ENCODE results near the gene FADS3. TPM values are rescaled to one million over a fixed set of nuclear protein-coding genes. Genes with fewer than 3 reads are reported as not detected.
"Not testable (repeated sequence)": the region's sequence is repeated elsewhere in the genome, so short reads cannot be mapped to it uniquely, and the experiment has no call there.

The FADS3 gene
- polyA plus RNA-seq, 4 donors, result 5.3 to 17.9 (median 6.0) TPM

DNA sequence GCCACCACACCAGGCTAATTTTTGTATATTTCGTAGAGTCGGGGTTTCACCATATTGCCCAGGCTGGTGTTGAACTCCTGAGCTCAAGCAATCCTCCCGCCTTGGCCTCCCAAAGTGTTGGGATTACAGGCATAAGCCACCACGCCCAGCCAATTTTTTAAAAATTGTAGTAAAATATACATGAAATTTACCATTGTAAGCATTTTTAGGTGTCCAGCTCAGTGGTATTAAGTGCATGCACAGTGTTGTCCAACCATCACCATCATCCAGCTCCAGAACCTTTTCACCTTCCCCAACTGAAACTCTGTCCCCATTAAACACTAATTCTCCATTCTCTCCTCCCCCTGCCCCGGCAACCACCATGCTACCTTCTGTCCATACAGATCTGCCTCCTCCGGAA, 8.5 kb downstream of the FADS3 start:
- DNase-seq (no peak), FAIRE-seq (no peak)
- Histone ChIP-seq H3K4me3 (ENCODE audit: low read depth in 1 of 3, low read length in 3 of 3) (no peak overlapping the region), H3K36me3 (ENCODE audit: control insufficient read depth in 3 of 3, insufficient read depth in 2 of 3, low read depth in 1 of 3, low read length in 3 of 3) (peaks cover 0 to 4% (median 0%) of the 10 kb centered on the region in 3 donors), H3K4me1 (ENCODE audit: control insufficient read depth in 3 of 3, insufficient read depth in 2 of 3, low read depth in 1 of 3, low read length in 2 of 3) (no peaks in the 10 kb centered on the region), H3K9me3 (ENCODE audit: control insufficient read depth in 2 of 2, insufficient read depth in 1 of 2, low read depth in 1 of 2, low read length in 1 of 2) (peaks cover 0 to 7% of the 10 kb centered on the region in 2 donors), H3K27ac (ENCODE audit: low read depth in 1 of 3, low read length in 2 of 3) (no peak overlapping the region), H3K27me3 (ENCODE audit: control insufficient read depth in 3 of 3, insufficient read depth in 3 of 3, low read length in 3 of 3) (no peaks in the 10 kb centered on the region)
- 77 to 94% (median 82%) methylated on average over 6 of the region's 6 CpGs for WGBS, 3 donors

DNA sequence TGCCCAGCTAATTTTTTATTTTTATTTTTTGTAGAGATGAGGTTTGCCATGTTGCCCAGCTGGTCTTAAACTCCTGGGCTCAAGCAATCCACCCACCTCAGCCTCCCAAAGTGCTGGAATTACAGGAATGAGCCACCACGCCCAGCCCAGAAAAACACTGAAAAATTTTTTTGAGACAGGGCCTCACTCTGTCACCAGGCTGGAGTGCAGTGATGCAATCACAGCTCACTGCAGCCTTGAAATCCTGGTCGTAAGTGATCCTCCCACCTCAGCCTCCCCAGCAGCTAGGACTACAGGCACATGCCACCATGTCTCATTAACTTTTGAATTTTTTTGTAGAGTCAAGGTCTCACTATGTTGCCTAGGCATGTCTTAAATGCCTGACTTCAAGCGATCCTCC, 9.1 kb downstream of the FADS3 start:
- H3K27ac ChIP-seq (ENCODE audit: low read depth in 1 of 3, low read length in 2 of 3); H3K4me3 ChIP-seq (ENCODE audit: low read depth in 1 of 3, low read length in 3 of 3); DNase-seq; H3K4me1 ChIP-seq (ENCODE audit: control insufficient read depth in 3 of 3, insufficient read depth in 2 of 3, low read depth in 1 of 3, low read length in 2 of 3); H3K27me3 ChIP-seq (ENCODE audit: control insufficient read depth in 3 of 3, insufficient read depth in 3 of 3, low read length in 3 of 3); FAIRE-seq; H3K9me3 ChIP-seq (ENCODE audit: control insufficient read depth in 2 of 2, insufficient read depth in 1 of 2, low read depth in 1 of 2, low read length in 1 of 2); H3K36me3 ChIP-seq (ENCODE audit: control insufficient read depth in 3 of 3, insufficient read depth in 2 of 3, low read depth in 1 of 3, low read length in 3 of 3): not testable (repeated sequence)
- 89 to 95% (median 93%) methylated on average over 3 of the region's 3 CpGs for WGBS, 3 donors

DNA sequence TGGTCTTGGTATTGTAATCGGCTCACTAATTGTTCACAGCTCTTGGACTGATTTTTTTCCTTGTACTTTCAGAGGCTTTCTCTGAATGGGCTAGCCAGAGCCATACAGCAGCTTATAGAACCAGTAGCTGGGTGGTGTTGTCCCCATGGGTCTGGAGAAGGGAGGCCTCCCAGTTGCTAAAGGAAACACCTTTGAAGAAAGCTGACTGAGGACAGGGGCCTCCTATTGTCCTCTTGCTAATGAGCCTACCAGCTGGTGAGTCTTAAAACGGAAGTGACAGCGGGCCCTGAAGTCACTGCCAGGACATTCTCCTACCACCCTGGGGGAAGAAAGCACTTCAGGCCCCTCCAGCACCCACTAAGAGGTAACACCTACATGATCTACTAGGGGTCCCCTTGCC, 9.9 kb downstream of the FADS3 start:
- no peak overlapping the region for H3K27ac ChIP-seq (ENCODE audit: low read depth in 1 of 3, low read length in 2 of 3)
- 70 to 80% (median 76%) methylated on average over 3 of the region's 3 CpGs for WGBS, 3 donors
- no peaks in the 10 kb centered on the region for H3K4me1 ChIP-seq (ENCODE audit: control insufficient read depth in 3 of 3, insufficient read depth in 2 of 3, low read depth in 1 of 3, low read length in 2 of 3)
- DNase-seq (no peak), FAIRE-seq (no peak)
- H3K36me3 ChIP-seq (ENCODE audit: control insufficient read depth in 3 of 3, insufficient read depth in 2 of 3, low read depth in 1 of 3, low read length in 3 of 3), result peaks cover 0 to 4% (median 0%) of the 10 kb centered on the region in 3 donors
- H3K27me3 ChIP-seq (ENCODE audit: control insufficient read depth in 3 of 3, insufficient read depth in 3 of 3, low read length in 3 of 3), result no peaks in the 10 kb centered on the region
- H3K9me3 ChIP-seq (ENCODE audit: control insufficient read depth in 2 of 2, insufficient read depth in 1 of 2, low read depth in 1 of 2, low read length in 1 of 2), result peaks cover 0 to 2% of the 10 kb centered on the region in 2 donors
- H3K4me3 ChIP-seq (ENCODE audit: low read depth in 1 of 3, low read length in 3 of 3), result no peak overlapping the region

GRCh38 chr11:61880454-61880853, 10.9 kb downstream of the FADS3 start:
- Histone ChIP-seq H3K4me1 (ENCODE audit: control insufficient read depth in 3 of 3, insufficient read depth in 2 of 3, low read depth in 1 of 3, low read length in 2 of 3) (no peaks in the 10 kb centered on the region), H3K27ac (ENCODE audit: low read depth in 1 of 3, low read length in 2 of 3) (no peak overlapping the region), H3K27me3 (ENCODE audit: control insufficient read depth in 3 of 3, insufficient read depth in 3 of 3, low read length in 3 of 3) (no peaks in the 10 kb centered on the region), H3K9me3 (ENCODE audit: control insufficient read depth in 2 of 2, insufficient read depth in 1 of 2, low read depth in 1 of 2, low read length in 1 of 2) (no peaks in the 10 kb centered on the region), H3K4me3 (ENCODE audit: low read depth in 1 of 3, low read length in 3 of 3) (no peak overlapping the region), H3K36me3 (ENCODE audit: control insufficient read depth in 3 of 3, insufficient read depth in 2 of 3, low read depth in 1 of 3, low read length in 3 of 3) (peaks cover 0 to 4% (median 1%) of the 10 kb centered on the region in 3 donors)
- DNase-seq (no peak), FAIRE-seq (no peak)
- WGBS, 3 donors, result 70 to 86% (median 82%) methylated on average over 6 of the region's 6 CpGs

DNA sequence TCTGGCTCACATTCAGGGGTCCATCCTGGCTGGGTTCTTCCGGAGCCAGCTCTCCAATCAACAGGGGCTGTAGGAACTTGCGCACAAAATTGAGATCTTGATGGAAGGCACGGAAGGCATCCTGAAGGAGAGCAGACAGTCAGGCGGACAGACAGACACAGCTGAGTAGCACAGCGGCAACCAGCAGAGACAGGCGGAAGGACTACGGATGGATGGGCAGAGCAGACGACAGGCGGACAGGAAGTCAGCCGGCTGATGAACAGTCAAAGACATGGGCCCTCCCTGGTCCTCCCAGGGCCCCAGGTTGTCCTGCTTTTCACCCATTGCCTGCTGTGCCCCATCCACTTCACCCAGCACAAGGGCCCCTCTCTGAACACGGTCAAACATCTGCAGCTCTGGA, 11.3 kb downstream of the FADS3 start:
- FAIRE-seq (no peak), DNase-seq (no peak)
- Histone ChIP-seq H3K36me3 (ENCODE audit: control insufficient read depth in 3 of 3, insufficient read depth in 2 of 3, low read depth in 1 of 3, low read length in 3 of 3) (peaks cover 0 to 4% (median 2%) of the 10 kb centered on the region in 3 donors), H3K4me1 (ENCODE audit: control insufficient read depth in 3 of 3, insufficient read depth in 2 of 3, low read depth in 1 of 3, low read length in 2 of 3) (no peaks in the 10 kb centered on the region), H3K27me3 (ENCODE audit: control insufficient read depth in 3 of 3, insufficient read depth in 3 of 3, low read length in 3 of 3) (no peaks in the 10 kb centered on the region), H3K4me3 (ENCODE audit: low read depth in 1 of 3, low read length in 3 of 3) (no peak overlapping the region), H3K9me3 (ENCODE audit: control insufficient read depth in 2 of 2, insufficient read depth in 1 of 2, low read depth in 1 of 2, low read length in 1 of 2) (no peaks in the 10 kb centered on the region), H3K27ac (ENCODE audit: low read depth in 1 of 3, low read length in 2 of 3) (no peak overlapping the region)
- WGBS, 3 donors, result 83 to 95% (median 84%) methylated on average over 10 to 11 of the region's 11 CpGs

DNA sequence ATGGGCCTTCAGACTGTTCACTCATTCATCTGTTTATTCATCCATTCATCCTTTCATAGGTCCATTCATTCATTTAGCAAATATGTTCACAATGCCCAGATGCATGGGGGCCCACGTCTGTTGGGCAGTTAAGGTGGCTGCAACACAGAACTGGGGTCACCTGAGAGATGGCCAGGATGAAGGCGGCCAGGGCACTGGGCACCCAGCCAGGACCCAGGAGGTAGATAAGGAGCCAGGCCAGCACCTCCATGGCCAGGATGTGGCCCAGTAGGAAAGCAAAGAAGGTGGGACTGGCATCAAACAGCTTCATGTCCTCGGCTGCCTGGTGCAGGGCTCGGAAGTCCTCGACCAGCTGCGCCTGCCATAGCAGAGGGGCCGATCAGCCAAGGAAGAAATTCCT, 12.2 kb downstream of the FADS3 start:
- Histone ChIP-seq H3K36me3 (ENCODE audit: control insufficient read depth in 3 of 3, insufficient read depth in 2 of 3, low read depth in 1 of 3, low read length in 3 of 3) (peaks cover 0 to 4% (median 2%) of the 10 kb centered on the region in 3 donors), H3K27me3 (ENCODE audit: control insufficient read depth in 3 of 3, insufficient read depth in 3 of 3, low read length in 3 of 3) (no peaks in the 10 kb centered on the region), H3K4me1 (ENCODE audit: control insufficient read depth in 3 of 3, insufficient read depth in 2 of 3, low read depth in 1 of 3, low read length in 2 of 3) (no peaks in the 10 kb centered on the region), H3K4me3 (ENCODE audit: low read depth in 1 of 3, low read length in 3 of 3) (no peak overlapping the region), H3K9me3 (ENCODE audit: control insufficient read depth in 2 of 2, insufficient read depth in 1 of 2, low read depth in 1 of 2, low read length in 1 of 2) (no peaks in the 10 kb centered on the region), H3K27ac (ENCODE audit: low read depth in 1 of 3, low read length in 2 of 3) (no peak overlapping the region)
- FAIRE-seq, result no peak
- DNase-seq, result no peak
- 86% methylated on average over 6 to 7 of the region's 7 CpGs for WGBS, 3 donors

GRCh38 chr11:61875698-61876097, 15.6 kb downstream of the FADS3 start:
- Histone ChIP-seq H3K4me3 (ENCODE audit: low read depth in 1 of 3, low read length in 3 of 3) (no peak overlapping the region), H3K4me1 (ENCODE audit: control insufficient read depth in 3 of 3, insufficient read depth in 2 of 3, low read depth in 1 of 3, low read length in 2 of 3) (peaks cover 0 to 8% (median 0%) of the 10 kb centered on the region in 3 donors), H3K27ac (ENCODE audit: low read depth in 1 of 3, low read length in 2 of 3) (no peak overlapping the region), H3K27me3 (ENCODE audit: control insufficient read depth in 3 of 3, insufficient read depth in 3 of 3, low read length in 3 of 3) (peaks cover 0 to 15% (median 0%) of the 10 kb centered on the region in 3 donors), H3K36me3 (ENCODE audit: control insufficient read depth in 3 of 3, insufficient read depth in 2 of 3, low read depth in 1 of 3, low read length in 3 of 3) (peaks cover 0 to 4% (median 2%) of the 10 kb centered on the region in 3 donors), H3K9me3 (ENCODE audit: control insufficient read depth in 2 of 2, insufficient read depth in 1 of 2, low read depth in 1 of 2, low read length in 1 of 2) (no peaks in the 10 kb centered on the region)
- DNase-seq (no peak), FAIRE-seq (no peak)
- 93 to 95% (median 95%) methylated on average over 13 to 14 of the region's 14 CpGs for WGBS, 3 donors

DNA sequence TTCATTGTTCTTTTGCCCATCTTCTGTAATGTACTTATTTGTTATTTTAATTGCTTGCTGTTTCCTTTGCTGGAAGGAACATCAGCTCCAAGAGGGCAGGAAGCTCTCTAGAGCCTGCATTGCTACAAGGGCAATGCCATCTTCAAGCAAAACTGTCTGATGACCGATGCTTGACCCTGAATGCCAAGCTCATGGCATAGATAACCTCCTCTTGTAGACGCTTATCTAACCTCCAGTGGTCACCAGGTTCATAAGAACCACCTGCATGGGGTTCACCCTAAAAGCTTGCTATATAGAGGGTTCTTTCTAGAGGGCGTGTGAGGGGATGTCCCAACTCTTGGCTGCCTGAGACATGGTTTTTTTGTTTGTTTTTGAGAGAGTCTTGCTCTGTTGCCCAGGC, 16.5 kb downstream of the FADS3 start:
- FAIRE-seq, result no peak

GRCh38 chr11:61874377-61874809, 17.0 kb downstream of the FADS3 start:
- H3K9me3 ChIP-seq (ENCODE audit: control insufficient read depth in 2 of 2, insufficient read depth in 1 of 2, low read depth in 1 of 2, low read length in 1 of 2), result no peaks in the 10 kb centered on the region
- H3K4me1 ChIP-seq (ENCODE audit: control insufficient read depth in 3 of 3, insufficient read depth in 2 of 3, low read depth in 1 of 3, low read length in 2 of 3), result peaks cover 0 to 17% (median 0%) of the 10 kb centered on the region in 3 donors
- DNase-seq (no peak), FAIRE-seq (no peak)
- H3K4me3 ChIP-seq (ENCODE audit: low read depth in 1 of 3, low read length in 3 of 3), result no peak overlapping the region
- no peak overlapping the region for H3K27ac ChIP-seq (ENCODE audit: low read depth in 1 of 3, low read length in 2 of 3)
- peaks cover 0 to 4% (median 2%) of the 10 kb centered on the region in 3 donors for H3K36me3 ChIP-seq (ENCODE audit: control insufficient read depth in 3 of 3, insufficient read depth in 2 of 3, low read depth in 1 of 3, low read length in 3 of 3)
- H3K27me3 ChIP-seq (ENCODE audit: control insufficient read depth in 3 of 3, insufficient read depth in 3 of 3, low read length in 3 of 3), result peaks cover 0 to 15% (median 0%) of the 10 kb centered on the region in 3 donors
- WGBS, 3 donors, result 60 to 67% (median 65%) methylated on average over 11 to 12 of the region's 12 CpGs

More for the DNA sequence above, 16.5 kb downstream of the FADS3 start:
- Histone ChIP-seq H3K27me3 (ENCODE audit: control insufficient read depth in 3 of 3, insufficient read depth in 3 of 3, low read length in 3 of 3) (peaks cover 0 to 15% (median 0%) of the 10 kb centered on the region in 3 donors), H3K4me3 (ENCODE audit: low read depth in 1 of 3, low read length in 3 of 3) (no peak overlapping the region), H3K36me3 (ENCODE audit: control insufficient read depth in 3 of 3, insufficient read depth in 2 of 3, low read depth in 1 of 3, low read length in 3 of 3) (peaks cover 0 to 4% (median 2%) of the 10 kb centered on the region in 3 donors), H3K27ac (ENCODE audit: low read depth in 1 of 3, low read length in 2 of 3) (no peak overlapping the region), H3K9me3 (ENCODE audit: control insufficient read depth in 2 of 2, insufficient read depth in 1 of 2, low read depth in 1 of 2, low read length in 1 of 2) (no peaks in the 10 kb centered on the region), H3K4me1 (ENCODE audit: control insufficient read depth in 3 of 3, insufficient read depth in 2 of 3, low read depth in 1 of 3, low read length in 2 of 3) (peaks cover 0 to 12% (median 0%) of the 10 kb centered on the region in 3 donors)
- DNase-seq, result no peak
- WGBS, 3 donors, result 59 to 68% (median 67%) methylated on average over 3 of the region's 3 CpGs
